Keratinocyte (primary cell): ENCODE data around the gene ZNF546. TPM values are rescaled to one million over a fixed set of nuclear protein-coding genes. Genes with fewer than 3 reads are reported as not detected.

Experiments used
- DNase-seq: peaks from one replicate; pipeline ENCODE4 v3.0.0-alpha.2; 2011; ENCODE audit warnings: low read depth, missing footprints, low spot score
- FAIRE-seq: peaks from 2 replicates; lab custom pipeline; 2011; peaks lifted over from hg19 to GRCh38; lab: Jason Lieb, UNC
- H2AFZ ChIP-seq: 2 replicates; pipeline ENCODE4 v1.6.0; 2012; ENCODE audit warnings: low read length, control low read depth, inconsistent platforms; ENCODE audit not compliant: control insufficient read depth
- H3K27ac ChIP-seq: 2 replicates; pipeline ENCODE4 v1.5.1; 2011; ENCODE audit warnings: low read length; ENCODE audit not compliant: control insufficient read depth, insufficient read depth
- H3K27me3 ChIP-seq: 3 replicates; pipeline ENCODE4 v1.6.0; 2011; ENCODE audit warnings: low read length; ENCODE audit not compliant: control insufficient read depth, insufficient read depth; ENCODE audit errors: extremely low read depth
- H3K36me3 ChIP-seq, 2 experiments: 2 replicates in 1 of 2; 3 replicates in 1 of 2; pipeline ENCODE4 v1.5.1; 2011; ENCODE audit warnings: low read length in 2 of 2, mild to moderate bottlenecking in 1 of 2; ENCODE audit not compliant: control insufficient read depth in 2 of 2, insufficient read depth in 2 of 2; ENCODE audit errors: extremely low read depth in 1 of 2
- H3K4me1 ChIP-seq: 3 replicates; pipeline ENCODE4 v1.5.1; 2011; ENCODE audit warnings: low read length; ENCODE audit not compliant: control insufficient read depth, insufficient read depth; ENCODE audit errors: extremely low read depth
- H3K4me2 ChIP-seq: 3 replicates; pipeline ENCODE4 v1.6.0; 2011; ENCODE audit warnings: low read depth, low read length; ENCODE audit not compliant: control insufficient read depth, insufficient read depth; ENCODE audit errors: extremely low read depth
- H3K4me3 ChIP-seq, 3 experiments: fragments of 200-600 bp in 1 of 3; sonication (generic) in 1 of 3; 2 replicates in 2 of 3; 3 replicates in 1 of 3; pipeline ENCODE4 v1.5.1; 2011 to 2016; ENCODE audit warnings: low read length in 3 of 3, mild to moderate bottlenecking in 3 of 3, control low read depth in 2 of 3, inconsistent platforms in 1 of 3, low read depth in 1 of 3, mixed read lengths in 1 of 3, mixed run types in 1 of 3, moderate library complexity in 1 of 3; ENCODE audit not compliant: control insufficient read depth in 2 of 3, insufficient read depth in 2 of 3; ENCODE audit errors: extremely low read depth in 1 of 3
- H3K79me2 ChIP-seq: 2 replicates; pipeline ENCODE4 v1.6.0; 2012; ENCODE audit warnings: low read length; ENCODE audit not compliant: control insufficient read depth, insufficient read depth
- H3K9ac ChIP-seq: 3 replicates; pipeline ENCODE4 v1.6.0; 2011; ENCODE audit warnings: low read length; ENCODE audit not compliant: control insufficient read depth, insufficient read depth; ENCODE audit errors: extremely low read depth
- H3K9me1 ChIP-seq: 3 replicates; pipeline ENCODE4 v1.6.0; 2011; ENCODE audit warnings: low read length; ENCODE audit not compliant: control insufficient read depth, insufficient read depth; ENCODE audit errors: extremely low read depth
- H3K9me3 ChIP-seq: 2 replicates; pipeline ENCODE4 v1.5.1; 2012; ENCODE audit warnings: low read depth, low read length; ENCODE audit not compliant: control insufficient read depth
- H4K20me1 ChIP-seq: 3 replicates; pipeline ENCODE4 v1.6.0; 2011; ENCODE audit warnings: low read length; ENCODE audit not compliant: control insufficient read depth, insufficient read depth; ENCODE audit errors: extremely low read depth
- CTCF ChIP-seq, 3 experiments: IDR thresholded peaks in 1 of 3; conservative IDR thresholded peaks in 1 of 3; optimal IDR thresholded peaks in 1 of 3; 2 replicates in 2 of 3; 3 replicates in 1 of 3; pipeline versions ENCODE3 to v1.5.1; 2011; ENCODE audit warnings: low read length in 3 of 3, mild to moderate bottlenecking in 3 of 3, moderate library complexity in 2 of 3, control low read depth in 1 of 3, inconsistent platforms in 1 of 3; ENCODE audit not compliant: insufficient read depth in 2 of 3; ENCODE audit errors: extremely low read depth in 1 of 3
- EZH2 ChIP-seq: IDR thresholded peaks from one replicate; pipeline ENCODE4 v1.6.1; 2012; ENCODE audit warnings: inconsistent platforms, mild to moderate bottlenecking, low read length, moderate library complexity
- dilution Hi-C: fragments of 300-500 bp; cut with MboI; formaldehyde crosslinking; loops from one replicate; pipeline ENCODE4 v1.7.0; 2020; ENCODE audit warnings: low sequenced_read_pairs; ENCODE audit not compliant: extremely low pct_ligation_motif_present
- polyA plus RNA-seq, 5 experiments: library from polyadenylated mRNA; depleted of rRNA in 3 of 5; stranded (reverse) in 3 of 5; stranded (forward) in 1 of 5; unstranded in 1 of 5; fragments of >200 nt; gene quantifications; 1 replicate in 1 of 5; 2 replicates in 3 of 5; 3 replicates in 1 of 5; pipeline versions ENCODE4 v1.2.1 to v1.2.3, GENCODE V29; 2011 to 2012; ENCODE audit warnings: missing spikeins in 2 of 5, low read depth in 1 of 5, low replicate concordance in 1 of 5

Gene ZNF546
- polyA plus RNA-seq, 1 donor (not counting 4 experiments of a cell fraction or from before 2014, with no cell fraction given), result 0.52 TPM

- dilution Hi-C loops, result no loop called here
- DNase-seq, result no peak
Observed at GRCh38 chr19:39996218-39996810, 546 bp upstream of the ZNF546 start.

GRCh38 chr19:39997638-39998216, 867 bp downstream of the ZNF546 start:
- Histone ChIP-seq H4K20me1 (no peaks in the 10 kb centered on the region), H3K27me3 (no peaks in the 10 kb centered on the region), H3K4me2 (peak overlapping the region; percentile 97), H3K4me1 (peaks cover 18% of the 10 kb centered on the region), H3K9me1 (no peaks in the 10 kb centered on the region), H3K4me3 (peak overlapping the region; percentile 65 to 96 (median 88)), H2AFZ (peak overlapping the region; percentile 99), H3K9ac (peak overlapping the region; percentile 91), H3K9me3 (peaks cover 2% of the 10 kb centered on the region), H3K36me3 (no peaks in the 10 kb centered on the region), H3K27ac (peak overlapping the region; percentile 94), H3K79me2 (peaks cover 9% of the 10 kb centered on the region)
- TF ChIP-seq EZH2 (no peak), CTCF (optimal IDR thresholded peaks at IDR 0.05 in 1 of 3, IDR thresholded peaks at IDR 0.05 in 1 of 3, conservative IDR thresholded peaks at IDR 0.05 in 1 of 3; ENCODE audit: extremely low read depth in 1 of 3, insufficient read depth in 2 of 3, low read length in 3 of 3) (no peak)
- dilution Hi-C loops, result no loop called here
- FAIRE-seq (no peak), DNase-seq (no peak)

More at GRCh38 chr19:39996218-39996810, 546 bp upstream of the ZNF546 start:
- H4K20me1 ChIP-seq, result no peaks in the 10 kb centered on the region
- H3K9ac ChIP-seq, result peak overlapping the region; percentile 91
- peak overlapping the region; percentile 97 for H3K4me2 ChIP-seq
- H3K79me2 ChIP-seq, result peaks cover 9% of the 10 kb centered on the region
- H2AFZ ChIP-seq, result peak overlapping the region; percentile 99
- peak overlapping the region; percentile 65 to 96 (median 88) for H3K4me3 ChIP-seq
- peaks cover 2% of the 10 kb centered on the region for H3K9me3 ChIP-seq
- no peaks in the 10 kb centered on the region for H3K27me3 ChIP-seq
- H3K9me1 ChIP-seq, result no peaks in the 10 kb centered on the region
- peak overlapping the region; percentile 94 for H3K27ac ChIP-seq
- H3K36me3 ChIP-seq, result no peaks in the 10 kb centered on the region
- TF ChIP-seq CTCF (optimal IDR thresholded peaks at IDR 0.05 in 1 of 3, IDR thresholded peaks at IDR 0.05 in 1 of 3, conservative IDR thresholded peaks at IDR 0.05 in 1 of 3; ENCODE audit: extremely low read depth in 1 of 3, insufficient read depth in 2 of 3, low read length in 3 of 3) (no peak), EZH2 (no peak)
- FAIRE-seq, result peak; percentile 58
- H3K4me1 ChIP-seq, result peaks cover 18% of the 10 kb centered on the region
